ENCODE measurements around the gene DMWD.
A peak's percentile ranks its signal among the peaks of the same experiment; 100 is the strongest.

The DMWD gene, protein sequence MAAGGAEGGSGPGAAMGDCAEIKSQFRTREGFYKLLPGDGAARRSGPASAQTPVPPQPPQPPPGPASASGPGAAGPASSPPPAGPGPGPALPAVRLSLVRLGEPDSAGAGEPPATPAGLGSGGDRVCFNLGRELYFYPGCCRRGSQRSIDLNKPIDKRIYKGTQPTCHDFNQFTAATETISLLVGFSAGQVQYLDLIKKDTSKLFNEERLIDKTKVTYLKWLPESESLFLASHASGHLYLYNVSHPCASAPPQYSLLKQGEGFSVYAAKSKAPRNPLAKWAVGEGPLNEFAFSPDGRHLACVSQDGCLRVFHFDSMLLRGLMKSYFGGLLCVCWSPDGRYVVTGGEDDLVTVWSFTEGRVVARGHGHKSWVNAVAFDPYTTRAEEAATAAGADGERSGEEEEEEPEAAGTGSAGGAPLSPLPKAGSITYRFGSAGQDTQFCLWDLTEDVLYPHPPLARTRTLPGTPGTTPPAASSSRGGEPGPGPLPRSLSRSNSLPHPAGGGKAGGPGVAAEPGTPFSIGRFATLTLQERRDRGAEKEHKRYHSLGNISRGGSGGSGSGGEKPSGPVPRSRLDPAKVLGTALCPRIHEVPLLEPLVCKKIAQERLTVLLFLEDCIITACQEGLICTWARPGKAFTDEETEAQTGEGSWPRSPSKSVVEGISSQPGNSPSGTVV

DNA sequence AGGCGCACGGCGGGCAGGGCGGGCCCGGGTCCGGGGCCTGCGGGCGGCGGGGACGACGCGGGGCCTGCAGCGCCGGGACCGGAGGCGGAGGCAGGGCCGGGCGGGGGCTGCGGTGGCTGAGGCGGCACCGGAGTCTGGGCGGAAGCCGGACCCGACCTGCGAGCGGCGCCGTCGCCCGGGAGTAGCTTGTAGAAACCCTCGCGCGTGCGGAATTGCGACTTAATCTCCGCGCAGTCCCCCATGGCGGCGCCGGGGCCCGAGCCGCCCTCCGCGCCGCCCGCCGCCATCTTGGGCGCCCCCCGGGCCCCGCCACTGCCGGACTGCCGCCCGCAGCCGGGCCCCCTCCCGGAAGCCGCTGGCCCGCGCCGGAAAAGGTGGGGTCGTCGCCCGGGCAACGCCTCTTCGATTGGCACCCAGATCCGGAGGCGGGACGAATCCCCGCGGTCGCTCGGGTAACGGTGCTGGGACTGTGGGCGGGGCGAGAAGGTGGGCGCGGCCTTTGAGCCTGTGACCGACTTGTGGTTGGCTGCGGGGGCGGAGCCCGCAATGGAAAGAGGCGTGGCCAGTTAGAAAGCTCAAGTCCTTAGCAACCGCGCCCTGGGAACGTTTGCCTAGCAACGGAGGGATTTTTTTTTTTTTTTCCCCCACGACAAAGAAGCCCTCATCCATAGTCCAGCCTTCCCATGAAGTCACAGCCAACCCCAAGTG, at the start of gene DMWD:
DMWD (minus strand) TSS at position 376 of the 708 bp plus-strand sequence; CDS start at position 287, 89 bp downstream.
- DNase-seq (ENCODE audit: low spot score): peak; percentile 100

DNA sequence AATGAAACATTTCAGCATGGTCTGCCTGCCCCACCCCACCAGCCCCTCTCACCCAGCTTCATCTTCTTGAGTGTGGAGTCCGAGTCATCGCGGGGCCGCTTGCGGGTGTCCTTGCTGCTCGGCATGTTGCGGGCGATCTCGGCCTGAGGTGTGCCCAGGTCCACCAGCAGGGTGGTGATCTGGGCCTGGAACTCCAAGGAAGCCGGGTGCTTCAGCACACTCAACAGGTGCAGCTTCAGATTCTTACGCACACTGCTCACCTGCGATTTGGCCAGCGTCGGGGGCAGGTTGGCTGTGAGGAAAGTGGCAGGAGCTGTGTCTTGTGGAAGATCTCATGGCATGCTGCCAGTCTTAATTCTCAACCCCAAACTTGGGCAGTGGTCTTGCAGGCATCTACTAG, 49.6 kb upstream of the DMWD start:
- DNase-seq (ENCODE audit: low spot score): no peak

DNA sequence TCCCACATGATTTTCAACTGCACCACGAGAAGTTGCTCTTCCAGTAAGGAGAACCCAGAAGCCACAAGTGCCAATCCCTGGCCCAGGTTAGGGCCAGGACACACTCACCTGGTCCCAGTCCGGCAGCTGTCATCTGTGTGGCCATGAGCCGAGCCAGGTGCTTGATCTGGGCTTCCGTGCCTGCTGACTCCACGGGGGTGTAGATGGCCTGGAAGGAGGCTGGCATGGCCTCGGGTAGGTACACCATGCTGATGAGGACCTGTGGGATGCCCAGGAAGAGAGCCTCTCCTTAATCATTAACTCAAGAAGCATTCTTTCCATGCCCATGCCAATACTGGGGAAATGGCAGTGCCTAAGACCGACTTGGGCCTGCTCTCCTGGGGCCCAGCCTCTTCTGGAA, 42.3 kb upstream of the DMWD start:
- DNase-seq (ENCODE audit: low spot score): no peak

DNA sequence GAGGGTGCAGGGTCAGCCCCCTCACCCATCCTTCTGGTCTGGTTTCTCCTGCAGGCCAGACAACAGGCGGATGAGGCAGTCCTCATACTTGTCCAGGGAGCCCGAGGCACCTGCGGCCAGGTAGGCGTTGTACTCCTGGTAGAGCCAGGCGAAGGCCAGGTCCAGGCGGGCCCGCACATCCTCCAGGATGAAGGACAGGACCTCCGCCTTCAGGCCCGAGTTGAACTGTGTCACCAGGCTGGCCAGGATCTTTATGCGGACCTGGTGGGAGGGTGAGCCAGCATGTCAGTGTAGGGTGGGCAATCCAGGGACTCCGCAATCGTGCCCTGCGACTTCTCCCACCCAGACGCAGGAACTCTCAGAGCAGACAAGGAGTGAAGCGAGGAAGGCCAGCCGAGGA, 36.3 kb upstream of the DMWD start:
- DNase-seq (ENCODE audit: low spot score): no peak

DNA sequence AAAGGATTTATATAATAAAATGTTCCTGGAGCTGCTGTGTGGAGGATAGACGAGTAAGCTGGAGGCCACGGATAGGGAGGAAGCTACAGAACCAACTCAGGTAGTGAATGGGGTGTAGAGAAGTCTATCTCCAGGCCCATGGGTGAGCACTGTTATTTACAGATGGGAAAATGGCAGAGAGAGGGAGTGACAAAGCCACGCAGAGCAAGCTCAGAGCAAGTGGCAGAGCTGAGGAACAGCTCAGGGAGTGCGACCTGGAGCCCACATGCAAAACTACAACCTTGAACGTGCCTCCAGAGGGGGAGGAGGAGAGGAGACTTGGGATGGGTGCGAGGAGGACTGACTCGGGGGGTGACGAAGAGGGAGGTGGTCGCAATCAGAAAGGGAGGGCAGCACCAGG, 35.9 kb upstream of the DMWD start:
- DNase-seq (ENCODE audit: low spot score): no peak

DNA sequence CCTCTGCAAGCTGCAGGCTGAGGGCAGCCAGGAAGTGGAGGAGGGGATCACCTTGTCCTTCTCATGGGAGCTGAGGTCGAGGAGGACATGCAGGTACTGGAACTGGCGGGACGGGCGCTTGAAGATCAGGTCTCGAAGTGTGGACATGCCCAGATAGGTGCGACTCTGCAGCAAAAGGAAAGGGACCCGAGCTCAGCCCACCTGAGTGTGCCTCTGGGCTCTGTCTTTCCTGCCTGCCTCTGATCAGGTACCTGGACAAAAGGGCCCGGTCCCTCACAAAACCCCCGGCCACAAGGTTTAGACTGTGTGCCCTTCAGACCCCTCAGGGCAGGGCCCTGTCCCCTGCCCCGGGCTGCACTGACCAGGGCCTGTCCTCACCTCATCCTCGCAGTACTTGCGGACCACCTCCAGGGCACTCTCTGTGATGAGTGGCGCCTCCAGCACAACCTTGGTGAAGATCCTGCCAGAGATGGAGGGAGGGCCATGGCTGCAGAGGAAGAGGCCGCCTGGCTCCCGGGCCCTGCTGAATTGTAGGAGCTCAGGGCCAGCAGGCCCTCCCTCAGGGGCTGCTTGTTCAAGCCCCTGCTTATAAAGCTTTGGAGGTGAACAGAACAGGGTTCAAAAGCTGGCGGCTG, 34.9 kb upstream of the DMWD start:
- no peak for DNase-seq (ENCODE audit: low spot score)

DNA sequence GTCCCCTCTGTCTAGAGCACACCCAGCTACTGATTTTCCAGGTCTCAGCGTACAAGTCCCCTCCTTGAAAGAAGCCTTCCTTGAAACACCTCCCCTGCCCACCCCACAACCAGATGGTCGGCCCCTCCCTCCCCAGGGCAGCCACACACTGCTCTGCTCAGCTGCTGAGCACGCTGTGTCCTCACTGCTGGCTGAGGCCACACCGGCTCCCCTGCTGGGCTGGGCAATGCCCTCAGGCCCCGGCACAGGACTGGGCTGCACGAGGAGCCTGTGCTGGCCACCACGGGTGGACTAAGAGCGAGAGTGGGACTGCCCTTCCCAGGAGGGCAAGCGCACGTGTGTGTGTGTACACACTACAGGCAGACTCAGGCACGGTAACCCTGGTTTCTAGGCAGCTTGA, 34.3 kb upstream of the DMWD start:
- DNase-seq (ENCODE audit: low spot score): no peak

DNA sequence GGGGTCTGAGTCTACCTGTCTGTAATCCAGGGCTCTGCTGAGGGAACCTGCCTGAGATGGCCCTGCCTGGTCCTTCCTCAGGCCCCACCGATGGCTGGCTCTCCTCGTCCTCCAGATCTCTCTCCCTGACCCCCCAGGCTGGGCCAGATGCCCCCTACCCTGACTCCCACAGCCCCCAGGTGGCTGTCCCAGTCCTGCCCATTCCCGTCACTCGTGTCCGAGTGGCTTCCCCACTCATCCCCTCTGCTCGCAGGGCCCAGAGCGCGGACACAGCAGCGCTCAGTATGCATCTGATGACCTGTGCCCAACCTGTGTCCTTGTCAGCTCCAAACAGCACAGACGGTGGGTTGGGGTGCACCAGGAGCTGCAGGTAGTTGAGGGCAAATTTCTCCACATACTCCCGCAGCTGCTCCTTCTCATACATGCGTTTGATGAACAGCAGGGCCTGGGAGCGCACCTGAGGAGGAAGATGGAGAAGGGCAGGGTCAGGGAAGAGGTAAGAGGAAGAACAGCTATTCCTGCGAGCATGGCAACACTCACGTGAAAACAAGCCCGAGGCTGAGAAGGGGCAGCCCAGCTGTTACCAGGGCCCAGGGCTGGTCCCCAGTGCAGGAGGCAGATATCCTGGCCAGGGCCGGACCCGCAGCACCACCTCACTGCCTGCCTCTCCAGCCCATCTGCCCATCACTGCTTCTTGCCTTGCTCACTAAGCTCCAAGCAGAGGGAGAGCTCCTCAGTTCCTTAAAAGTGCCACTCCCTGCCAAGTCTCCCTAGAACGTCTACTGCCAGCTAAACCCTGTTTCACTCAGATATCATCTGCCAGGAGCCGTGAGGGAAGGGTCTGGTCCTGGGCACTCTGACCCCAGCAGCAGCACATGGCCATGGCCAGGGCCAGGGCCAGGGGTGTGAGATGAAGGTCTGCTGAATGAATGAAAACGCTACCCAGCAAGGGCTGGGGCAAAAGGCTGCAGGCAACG, 33.6 kb upstream of the DMWD start:
- no peak for DNase-seq (ENCODE audit: low spot score)

DNA sequence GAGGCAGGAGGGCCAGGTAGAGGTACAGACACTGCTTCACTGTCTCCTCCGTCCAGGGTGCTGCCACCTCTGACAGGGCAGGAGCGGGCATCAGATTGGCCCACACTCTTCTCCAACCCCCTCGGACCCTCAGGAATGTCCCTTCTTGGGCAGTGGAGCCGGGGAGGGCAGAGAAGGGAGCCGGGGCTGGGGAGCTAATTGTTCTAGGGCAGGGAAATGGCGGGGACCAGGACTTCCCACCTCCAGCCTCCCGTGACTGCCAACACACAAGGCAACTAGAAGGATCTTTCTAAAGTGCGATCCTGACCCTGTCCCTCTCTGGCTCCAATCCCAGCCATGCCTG, 32.6 kb upstream of the DMWD start:
- no peak for DNase-seq (ENCODE audit: low spot score)

DNA sequence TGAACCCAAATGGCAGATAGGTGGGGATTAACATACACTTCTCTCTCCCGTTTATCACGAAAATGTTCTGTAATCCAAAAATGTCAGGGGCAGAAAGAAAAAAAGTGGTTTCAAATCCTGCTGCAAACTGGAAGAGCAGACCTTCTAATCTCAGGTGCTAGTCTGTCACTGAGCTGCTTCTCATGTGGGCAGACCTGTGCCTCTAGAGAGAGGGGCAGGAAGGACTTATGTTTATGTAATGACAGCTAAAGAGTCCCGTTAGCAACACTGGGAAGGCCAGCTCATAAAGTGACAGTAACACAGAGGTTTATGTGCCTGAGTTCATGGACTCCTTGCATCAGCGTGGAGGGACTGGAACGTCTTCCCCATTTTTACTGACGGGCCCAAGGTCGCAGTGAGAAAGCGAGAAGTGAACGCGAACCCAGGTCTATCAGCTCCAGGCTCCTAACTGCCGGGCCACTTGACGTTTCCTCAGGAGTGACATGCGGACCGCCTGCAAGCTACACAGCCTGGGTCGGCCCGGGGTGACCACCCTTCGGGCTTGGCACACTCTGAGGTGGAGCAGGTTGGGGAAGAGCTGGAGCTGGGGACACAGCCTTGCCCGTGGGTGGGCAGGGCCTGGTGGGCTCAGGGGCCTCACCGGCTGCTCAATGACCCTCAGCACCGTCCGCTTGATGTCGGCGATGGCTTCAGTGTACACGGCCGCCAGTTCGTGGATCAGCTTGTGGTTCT, 32.1 kb upstream of the DMWD start:
- no peak for DNase-seq (ENCODE audit: low spot score)

DNA sequence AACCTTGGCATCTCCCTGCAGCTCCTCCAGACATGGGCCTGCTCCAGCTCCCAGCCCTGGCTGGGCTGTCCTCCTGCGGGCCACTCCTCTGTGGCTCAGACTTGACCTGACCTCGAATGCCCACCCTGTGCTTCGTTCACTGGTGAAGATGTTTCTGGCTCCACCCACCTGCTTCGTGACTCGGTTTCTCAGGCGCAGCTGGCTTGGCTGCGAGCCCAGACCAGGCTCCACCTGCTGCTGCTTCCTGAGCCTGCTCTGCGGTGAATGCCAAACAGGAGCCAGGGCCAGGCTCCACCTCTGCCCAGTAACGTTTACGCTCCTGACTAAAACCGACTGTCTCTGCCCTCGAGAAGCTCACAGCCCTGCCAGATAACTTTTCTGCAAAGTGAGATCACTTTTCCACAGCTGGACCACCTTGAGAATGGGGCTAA, 31.4 kb upstream of the DMWD start:
- DNase-seq (ENCODE audit: low spot score): no peak

DNA sequence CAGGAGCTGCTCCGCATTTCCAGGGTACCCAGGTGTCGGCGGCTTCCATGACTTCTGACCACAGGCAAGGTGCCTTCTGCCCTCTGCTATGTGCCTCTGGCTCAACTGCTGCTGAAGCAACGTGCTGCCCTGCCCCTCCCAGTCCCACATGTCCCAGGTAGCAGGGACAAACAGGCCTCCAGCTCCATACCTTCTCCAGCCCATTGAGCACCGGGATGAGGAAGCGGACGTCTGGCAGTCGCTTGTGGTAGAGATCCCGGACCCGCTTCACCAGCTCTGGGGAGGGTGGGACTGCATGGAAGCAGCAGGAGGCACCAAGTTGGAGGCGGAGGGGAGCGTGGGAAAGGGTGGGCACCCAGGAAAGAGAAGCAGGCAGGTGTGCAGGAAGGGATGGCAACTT, 30.5 kb upstream of the DMWD start:
- no peak for DNase-seq (ENCODE audit: low spot score)

DNA sequence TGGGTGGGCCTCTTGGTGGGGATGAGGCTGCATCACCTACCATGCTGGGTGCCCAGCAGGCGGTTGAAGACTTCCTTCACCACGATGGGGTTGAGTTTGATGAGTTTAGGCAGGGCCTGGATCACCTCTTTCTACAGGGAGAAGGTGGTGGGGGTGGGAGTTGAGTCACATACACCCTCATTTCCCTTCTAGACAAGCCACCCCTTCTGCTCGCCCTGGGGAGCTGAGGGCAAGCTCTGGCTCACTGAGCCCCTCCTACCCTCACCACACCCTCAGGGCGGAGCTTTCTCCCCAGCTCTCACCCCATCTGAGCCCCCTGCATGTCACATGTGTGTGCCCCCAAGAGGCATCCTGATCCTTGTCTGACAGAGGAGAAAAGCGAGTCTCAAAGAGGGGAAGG, 30.1 kb upstream of the DMWD start:
- DNase-seq (ENCODE audit: low spot score): no peak

DNA sequence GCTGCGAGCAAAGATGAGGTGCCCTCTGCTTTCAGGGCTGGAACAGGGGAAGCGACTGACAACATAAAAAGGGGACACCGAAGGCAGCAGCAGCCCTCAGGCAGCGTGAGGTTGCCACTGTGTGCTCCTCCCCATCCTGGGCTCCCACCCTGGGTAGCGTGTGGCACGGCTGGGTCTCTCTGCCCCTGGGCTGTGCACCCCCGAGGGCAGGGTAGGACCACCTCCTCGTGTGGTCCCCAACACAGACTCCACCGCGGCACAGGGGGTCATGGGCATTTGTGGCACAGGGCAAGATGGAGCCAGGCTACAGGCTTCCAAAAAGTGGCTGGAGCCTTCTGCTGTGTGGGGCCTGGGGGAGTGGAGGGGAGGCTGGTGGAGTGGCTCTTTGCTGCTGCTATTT, 28.9 kb upstream of the DMWD start:
- DNase-seq (ENCODE audit: low spot score): no peak

DNA sequence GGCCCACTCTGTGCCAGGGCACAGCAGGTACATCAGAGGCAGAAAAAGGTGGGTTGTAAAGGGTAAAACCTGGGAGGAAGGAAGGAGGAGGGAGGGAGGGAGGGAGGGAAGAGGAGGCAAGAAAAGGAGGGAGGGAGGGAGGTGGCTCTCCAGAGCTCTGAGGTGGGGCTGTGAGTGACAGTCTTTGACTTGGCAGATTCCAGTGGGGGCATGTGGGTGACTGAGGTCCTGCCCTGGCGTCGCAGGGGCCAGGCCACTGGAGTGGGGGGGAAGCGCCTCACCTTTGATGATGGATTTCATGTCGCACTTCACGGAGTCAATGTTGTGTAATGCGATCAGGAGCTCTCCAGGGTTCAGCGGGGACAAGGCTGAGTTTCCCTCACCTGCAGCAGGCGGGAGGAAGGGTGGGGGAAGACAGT, 28.5 kb upstream of the DMWD start:
- no peak for DNase-seq (ENCODE audit: low spot score)

DNA sequence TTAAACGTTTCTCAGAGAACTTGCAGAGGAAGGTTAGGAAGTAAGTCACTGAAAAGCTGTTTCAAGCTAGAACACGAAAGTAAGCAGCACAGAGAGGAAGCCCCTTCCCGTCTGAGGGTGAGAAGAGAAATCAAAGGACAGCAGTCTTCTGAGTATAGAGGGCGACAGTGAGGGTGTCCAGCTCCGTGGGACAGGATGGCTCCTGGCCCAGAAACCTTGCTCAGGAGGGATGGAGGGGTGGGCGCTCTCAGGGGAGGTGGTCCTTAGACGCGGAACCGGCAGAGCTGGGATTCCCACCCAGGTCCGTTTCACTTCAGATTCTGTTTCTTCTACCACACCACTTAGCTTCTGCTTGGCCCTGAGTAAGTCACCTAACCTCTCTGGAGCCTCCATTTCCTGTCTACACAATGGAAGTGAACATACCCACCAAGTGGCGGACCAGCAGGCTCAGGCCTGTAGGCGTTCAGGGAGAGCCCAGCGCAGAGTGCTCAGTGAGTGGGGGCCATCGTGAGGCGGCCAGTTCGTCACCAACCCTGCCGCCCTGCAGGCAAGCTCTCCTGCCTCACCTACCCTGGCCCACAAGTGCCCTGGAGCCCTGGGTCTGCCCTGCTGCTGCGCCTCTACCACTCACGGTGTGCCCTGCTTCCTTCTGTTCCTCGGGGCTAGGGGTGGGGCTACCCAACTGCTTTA, 27.9 kb upstream of the DMWD start:
- no peak for DNase-seq (ENCODE audit: low spot score)

DNA sequence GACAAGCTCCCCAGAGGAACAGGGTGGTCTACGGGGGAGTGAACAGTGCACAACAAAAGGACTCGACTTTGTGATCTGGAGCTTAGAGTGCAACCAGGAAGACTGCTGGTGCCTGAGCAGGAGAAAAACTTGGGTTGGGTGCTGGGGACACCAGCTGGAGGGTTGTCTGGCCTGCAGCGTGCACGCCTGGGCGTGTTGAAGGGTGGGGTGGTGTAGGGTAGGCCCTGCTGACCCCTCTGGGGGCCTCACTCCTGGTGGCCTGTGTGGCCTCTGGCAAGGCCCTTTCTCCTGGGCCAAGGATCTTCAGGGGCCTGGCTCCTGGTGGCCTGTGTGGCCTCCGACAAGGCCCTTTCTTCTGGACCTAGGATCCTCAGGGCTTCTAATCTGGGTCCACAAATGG, 27.1 kb upstream of the DMWD start:
- DNase-seq (ENCODE audit: low spot score): no peak

DNA sequence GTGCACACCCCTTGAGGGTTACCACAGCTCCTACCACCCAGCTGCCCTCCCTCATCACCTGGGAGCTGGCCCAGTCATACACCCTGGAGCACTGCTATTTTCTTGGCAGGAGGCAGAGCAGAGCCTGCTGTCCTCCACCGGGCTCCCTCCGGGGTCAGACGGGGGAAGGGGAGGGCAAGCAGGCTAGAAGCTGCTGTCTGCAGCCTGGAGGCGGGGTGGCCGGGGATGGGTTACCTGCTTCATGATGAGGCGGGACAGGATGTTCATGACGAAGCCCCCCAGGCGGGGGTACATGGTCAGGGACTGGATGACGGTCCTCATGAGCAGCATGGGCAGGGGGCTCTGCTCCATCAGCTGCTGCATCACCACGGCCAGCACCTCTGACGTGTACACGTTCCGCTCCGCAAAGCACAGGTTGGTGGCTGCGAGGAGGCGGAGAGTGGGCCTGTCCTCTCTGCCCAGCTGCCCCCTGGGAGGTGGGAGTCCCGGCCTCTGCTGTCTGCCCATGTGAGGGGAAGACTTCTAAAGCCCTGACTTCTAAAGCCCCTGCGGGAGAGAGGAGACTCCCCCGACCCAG, 25.2 kb upstream of the DMWD start:
- DNase-seq (ENCODE audit: low spot score): peak; percentile 70

DNA sequence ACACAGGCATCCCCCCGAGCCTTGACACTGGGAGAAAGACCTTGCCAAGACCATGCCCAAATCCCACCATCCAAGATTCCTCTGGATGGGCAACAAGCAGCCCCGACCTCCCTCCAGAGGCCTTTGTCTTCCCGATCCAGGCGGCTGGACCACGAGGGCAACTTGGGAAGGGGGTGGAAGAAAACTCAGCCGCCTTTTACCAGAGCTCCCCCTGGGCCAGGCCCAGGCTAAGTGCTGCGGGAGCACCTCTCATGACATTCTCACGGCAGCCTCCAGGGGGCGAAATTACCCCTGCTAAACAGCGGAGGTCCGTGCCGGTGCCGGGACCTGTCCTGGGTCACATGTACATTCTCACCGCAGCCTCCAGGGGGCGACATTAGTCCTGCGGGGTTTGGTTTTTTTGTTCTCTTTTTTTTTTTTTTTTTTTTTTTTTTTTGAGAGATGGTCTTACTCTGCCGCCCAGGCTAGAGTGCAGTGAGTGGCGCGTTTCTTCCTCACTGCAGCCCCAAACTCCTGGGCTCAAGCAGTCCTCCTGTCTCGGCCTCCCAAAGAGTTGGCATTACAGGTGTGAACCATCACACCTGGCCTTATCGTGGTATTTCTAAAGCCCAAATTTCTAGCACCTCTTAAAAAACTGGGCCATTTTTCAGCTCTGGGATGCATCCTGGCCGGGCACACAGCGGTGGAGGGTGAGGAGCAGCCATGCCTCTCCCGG, 24.5 kb upstream of the DMWD start:
- peak; percentile 99 for DNase-seq (ENCODE audit: low spot score)
